WI38 (cell line): ENCODE measurements around the gene RNPEPL1.

ENCODE experiments used
- H3K4me3 ChIP-seq: 2 replicates; pipeline ENCODE4 v1.5.1; 2011; ENCODE audit warnings: low read depth, mild to moderate bottlenecking, control low read depth, low read length
- TF ChIP-seq, protein P1 (sequence below): IDR thresholded peaks from 2 replicates; pipeline ENCODE4 v1.5.1; 2012; ENCODE audit warnings: low read depth, mild to moderate bottlenecking, control low read depth, low read length

Gene RNPEPL1

DNA sequence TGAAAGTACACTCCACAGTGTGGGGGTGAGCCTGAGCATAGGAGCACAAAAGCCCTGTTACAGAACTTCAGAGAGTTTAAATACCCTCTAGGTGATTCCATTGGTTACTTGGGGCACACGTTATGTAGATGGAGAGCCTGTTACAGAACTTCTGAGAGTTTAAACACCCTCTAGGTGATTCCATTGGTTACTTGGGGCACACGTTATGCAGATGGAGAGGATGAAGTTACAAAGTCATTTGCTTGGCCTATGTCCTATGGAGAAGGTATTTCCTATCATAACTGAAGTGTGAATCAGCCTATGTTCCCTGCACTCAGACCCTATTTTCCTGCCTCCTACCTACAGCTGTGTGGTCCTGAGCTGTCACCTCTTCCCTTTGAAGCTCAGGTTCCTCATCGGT lies 14.5 kb downstream of the RNPEPL1 start:
- H3K4me3 ChIP-seq: no peak overlapping the region
- TF ChIP-seq, protein P1, sequence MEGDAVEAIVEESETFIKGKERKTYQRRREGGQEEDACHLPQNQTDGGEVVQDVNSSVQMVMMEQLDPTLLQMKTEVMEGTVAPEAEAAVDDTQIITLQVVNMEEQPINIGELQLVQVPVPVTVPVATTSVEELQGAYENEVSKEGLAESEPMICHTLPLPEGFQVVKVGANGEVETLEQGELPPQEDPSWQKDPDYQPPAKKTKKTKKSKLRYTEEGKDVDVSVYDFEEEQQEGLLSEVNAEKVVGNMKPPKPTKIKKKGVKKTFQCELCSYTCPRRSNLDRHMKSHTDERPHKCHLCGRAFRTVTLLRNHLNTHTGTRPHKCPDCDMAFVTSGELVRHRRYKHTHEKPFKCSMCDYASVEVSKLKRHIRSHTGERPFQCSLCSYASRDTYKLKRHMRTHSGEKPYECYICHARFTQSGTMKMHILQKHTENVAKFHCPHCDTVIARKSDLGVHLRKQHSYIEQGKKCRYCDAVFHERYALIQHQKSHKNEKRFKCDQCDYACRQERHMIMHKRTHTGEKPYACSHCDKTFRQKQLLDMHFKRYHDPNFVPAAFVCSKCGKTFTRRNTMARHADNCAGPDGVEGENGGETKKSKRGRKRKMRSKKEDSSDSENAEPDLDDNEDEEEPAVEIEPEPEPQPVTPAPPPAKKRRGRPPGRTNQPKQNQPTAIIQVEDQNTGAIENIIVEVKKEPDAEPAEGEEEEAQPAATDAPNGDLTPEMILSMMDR: no peak

DNA sequence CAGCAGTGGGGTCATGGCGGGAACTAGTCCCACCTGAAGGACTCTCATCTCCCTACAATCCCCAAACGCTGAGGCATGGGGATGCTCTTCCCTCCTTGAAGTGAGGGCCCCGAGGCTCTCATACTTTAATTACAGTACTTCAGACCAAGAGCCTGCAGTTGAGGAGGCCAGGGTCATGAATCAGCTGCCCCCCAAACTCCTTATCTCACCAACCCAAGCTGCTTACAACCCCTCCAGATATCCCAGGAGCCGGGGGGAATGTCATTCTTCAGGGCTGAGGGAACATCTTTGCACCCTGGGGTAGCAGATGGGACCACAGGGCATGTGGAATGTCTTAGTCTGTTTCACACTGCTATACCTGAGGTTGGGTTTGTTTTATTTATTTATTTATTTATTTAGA lies 15.5 kb downstream of the RNPEPL1 start:
- TF ChIP-seq, protein P1: no peak
- H3K4me3 ChIP-seq: no peak overlapping the region

DNA sequence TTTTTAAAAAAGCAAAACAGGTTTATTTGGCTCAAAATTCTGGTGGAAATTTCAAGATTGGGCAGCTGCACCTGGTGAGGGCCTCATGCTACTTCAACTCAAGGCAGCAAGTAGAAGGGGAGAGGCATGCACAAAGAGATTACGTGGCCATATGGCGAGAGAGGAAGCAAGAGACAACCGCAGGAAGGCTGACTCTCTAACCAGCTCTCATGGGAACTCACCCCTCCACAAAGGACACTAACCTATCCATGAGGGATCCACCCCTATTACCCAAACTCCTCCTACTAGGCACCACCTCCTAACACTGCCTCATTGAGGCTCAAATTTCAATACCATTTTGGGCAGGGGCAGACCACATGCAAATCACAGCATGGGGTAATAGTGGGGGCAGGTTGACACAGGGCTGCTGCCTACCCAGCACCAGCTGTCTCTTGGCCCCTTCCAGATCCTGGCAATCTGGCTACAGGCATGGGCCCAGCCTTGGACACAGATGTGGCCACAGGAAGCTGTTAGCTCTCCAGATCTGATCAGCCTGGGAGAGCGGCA lies 16.3 kb downstream of the RNPEPL1 start:
- H3K4me3 ChIP-seq: no peak overlapping the region

DNA sequence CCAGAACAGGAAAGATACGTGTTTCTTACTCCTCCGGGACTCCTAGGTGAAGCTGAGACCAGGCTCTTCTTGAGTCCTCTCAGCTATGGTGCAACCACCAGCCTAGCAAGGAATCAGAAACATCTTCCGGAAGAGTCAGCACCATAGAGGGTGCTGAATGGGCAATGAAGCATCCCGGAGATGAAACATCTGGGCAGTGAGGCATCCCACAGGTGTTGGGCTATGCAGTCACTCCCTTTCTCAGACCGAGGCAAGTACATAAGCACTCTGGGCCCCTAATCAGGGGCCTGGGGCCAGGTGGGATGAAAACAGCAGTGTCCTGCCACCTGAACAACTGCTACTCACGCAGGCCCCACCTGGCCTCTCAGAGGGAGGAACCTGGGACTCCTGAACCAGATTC lies 16.8 kb downstream of the RNPEPL1 start:
- peak overlapping the region; percentile 99 for H3K4me3 ChIP-seq
- TF ChIP-seq, protein P1: no peak

More for the DNA sequence above, 16.3 kb downstream of the RNPEPL1 start:
- TF ChIP-seq, protein P1: no peak

DNA sequence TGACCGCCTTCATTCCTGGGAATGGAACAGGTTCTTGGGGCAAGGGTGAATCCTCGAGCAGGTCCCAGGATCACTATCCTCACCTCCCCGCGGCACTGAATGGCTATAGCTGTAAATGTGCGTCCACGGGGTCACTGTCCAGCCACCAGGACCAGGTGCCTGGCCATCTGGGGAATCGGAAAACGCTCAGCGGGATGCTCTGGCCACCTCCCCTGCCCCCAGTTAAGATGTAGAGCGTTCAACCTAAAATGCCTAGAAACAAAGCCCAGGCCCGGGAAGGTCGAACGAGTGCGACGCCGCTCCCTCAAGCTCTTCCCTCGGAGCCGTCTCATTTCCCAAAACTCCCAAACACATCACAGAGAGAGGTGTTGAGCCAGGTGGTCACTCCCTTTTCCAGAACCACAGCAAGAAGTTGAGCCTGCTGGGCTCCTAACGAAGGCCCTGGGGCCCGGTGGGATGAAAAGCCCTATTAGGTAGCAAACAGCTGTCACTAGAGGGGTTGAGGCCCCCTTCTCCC lies 17.5 kb downstream of the RNPEPL1 start:
- H3K4me3 ChIP-seq: peak overlapping the region; percentile 99
- TF ChIP-seq, protein P1: no peak

DNA sequence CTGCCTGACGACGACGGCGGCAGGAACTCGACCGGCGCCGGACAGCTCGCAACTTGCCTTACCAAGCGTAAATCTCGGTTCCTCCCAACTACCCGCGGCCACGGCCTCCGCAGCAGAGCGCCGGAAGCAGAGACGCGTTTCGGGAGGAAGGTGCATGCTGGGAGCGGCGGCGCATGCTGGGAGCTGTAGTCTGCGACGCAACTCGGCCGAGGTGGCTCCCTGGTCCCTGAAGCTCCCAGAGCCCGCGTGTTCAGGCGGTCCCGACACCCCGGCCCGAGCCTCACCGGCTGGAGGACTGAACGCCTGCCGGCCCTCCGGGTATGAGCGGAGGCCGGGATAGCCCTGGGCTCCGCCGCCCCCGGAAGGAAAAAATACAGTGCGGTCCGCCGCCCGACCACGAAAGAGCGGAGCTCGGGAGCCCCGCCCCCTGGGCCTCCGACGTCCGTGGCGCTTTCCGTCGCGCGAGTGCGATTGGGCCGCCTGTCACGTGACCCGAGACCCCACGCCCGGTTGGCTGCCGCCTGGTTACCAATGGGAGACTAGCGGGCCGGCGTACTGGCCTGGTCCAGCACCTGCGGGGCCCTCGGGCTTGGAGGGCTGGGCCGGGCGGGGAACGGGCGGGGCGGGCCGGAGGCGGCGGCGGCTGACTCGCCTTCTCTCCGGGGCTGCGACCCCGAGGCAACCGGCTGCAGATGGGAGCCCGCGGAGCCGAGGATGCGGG lies 18.1 kb downstream of the RNPEPL1 start, which contains the start of gene CAPN10:
CAPN10 (plus strand) TSS at position 537 of the 721 bp plus-strand sequence; CDS start at position 715, 178 bp downstream.
- peak within 1 kb of the TSS; percentile 99 for H3K4me3 ChIP-seq
- TF ChIP-seq, protein P1: no peak
